Rectal smooth muscle tissue (tissue), 1 donor: ENCODE results near the gene MSANTD2.

ENCODE experiments used
- H3K27ac ChIP-seq: one replicate; pipeline ENCODE4 v1.7.0; 2013; ENCODE audit warnings: low read depth, low read length, inconsistent platforms
- H3K27me3 ChIP-seq: one replicate; pipeline ENCODE4 v1.7.0; 2013; ENCODE audit warnings: low read length; ENCODE audit not compliant: control insufficient read depth, insufficient read depth
- H3K36me3 ChIP-seq: one replicate; pipeline ENCODE4 v1.7.0; 2013; ENCODE audit warnings: low read length; ENCODE audit not compliant: control insufficient read depth, insufficient read depth
- H3K4me1 ChIP-seq: one replicate; pipeline ENCODE4 v1.7.0; 2013; ENCODE audit warnings: low read length; ENCODE audit not compliant: control insufficient read depth, insufficient read depth
- H3K4me3 ChIP-seq: one replicate; pipeline ENCODE4 v1.7.0; 2013; ENCODE audit warnings: low read length
- H3K9ac ChIP-seq: one replicate; pipeline ENCODE4 v1.7.0; 2013; ENCODE audit warnings: low read length

MSANTD2 gene

DNA sequence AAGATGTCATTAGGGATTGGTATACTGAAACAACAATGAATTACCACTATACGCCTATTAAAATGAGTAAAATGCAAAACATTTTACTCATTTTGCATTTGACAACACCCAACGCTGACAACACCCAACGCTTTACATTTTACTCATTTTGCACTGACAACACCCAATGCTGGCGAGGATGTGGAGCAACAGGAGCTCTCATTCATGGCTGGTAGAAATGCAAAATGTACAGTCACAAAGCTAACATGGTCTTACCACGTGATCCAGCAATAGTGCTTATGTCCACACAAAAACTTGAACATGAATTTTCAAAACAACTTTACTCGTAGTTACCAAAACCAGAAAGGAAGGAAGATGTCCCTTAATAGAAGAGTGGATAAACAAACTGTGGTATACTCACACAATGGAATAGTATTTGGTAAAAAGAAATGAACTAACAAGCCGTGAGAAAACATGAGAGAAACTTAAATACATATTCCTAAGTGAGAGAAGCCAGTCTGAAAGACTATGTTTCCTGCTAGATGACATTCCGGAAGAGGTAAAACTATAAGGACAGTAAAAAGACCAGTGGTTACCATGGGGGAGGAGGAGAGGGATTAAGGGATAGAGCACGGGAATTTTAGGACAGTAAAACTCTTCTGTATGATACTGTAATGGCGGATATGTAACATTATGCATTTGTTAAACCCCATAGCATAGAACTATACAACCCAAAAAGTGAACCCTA, 11.4 kb upstream of the MSANTD2 start:
- Histone ChIP-seq H3K4me1 (no peaks in the 10 kb centered on the region), H3K36me3 (no peaks in the 10 kb centered on the region), H3K9ac (no peak overlapping the region), H3K27me3 (no peaks in the 10 kb centered on the region), H3K4me3 (no peak overlapping the region), H3K27ac (no peak overlapping the region)

DNA sequence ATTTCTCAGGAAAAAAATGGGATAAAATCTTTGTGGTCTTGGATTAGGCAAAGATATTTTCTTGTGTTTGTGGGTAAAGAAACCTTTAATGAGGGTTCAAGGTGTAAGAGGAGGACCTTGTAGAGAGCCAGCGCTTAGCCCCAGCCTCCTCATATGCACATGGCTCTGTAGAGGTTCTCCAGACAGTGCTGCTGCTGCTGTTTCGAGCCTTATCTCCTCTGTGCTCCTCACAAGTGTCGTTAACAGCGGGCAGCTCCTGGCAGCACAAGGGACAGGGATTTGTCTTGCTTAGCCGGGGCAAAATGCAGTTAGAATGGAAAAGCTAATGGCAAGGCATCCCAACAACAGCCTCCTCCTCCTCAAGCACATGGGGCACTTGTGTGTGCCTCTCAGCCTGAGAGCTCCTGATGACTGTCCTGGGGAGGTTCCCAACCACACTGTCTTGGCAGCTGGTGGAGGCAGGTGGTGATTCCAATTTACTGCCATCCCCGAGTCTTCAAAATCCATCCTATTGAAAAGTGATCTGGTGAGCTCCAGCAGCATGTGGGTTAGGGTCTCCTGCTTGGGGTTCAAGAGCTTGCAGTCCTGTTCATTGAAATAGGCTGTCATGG, 7.6 kb upstream of the MSANTD2 start:
- H3K4me1 ChIP-seq, result no peaks in the 10 kb centered on the region
- H3K27ac ChIP-seq, result no peak overlapping the region

DNA sequence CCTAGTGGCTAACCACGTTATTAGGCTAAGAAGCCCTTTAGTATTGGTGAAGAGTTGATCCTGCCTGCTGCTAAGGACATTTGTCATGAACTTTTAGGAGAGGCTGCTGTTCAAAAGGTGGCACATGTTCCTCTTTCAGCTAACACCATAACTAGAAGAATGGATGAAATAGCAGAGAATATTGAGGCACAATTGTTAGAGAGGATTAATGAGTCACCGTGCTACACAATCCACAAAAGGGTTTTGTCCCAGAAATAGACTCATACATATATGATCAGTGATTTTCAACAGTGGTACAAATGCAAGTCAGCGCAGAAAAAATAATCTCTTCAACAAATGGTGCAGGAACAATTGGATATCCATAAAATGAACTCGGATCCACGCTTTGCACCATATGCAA, 7.0 kb upstream of the MSANTD2 start:
- H3K27me3 ChIP-seq, result no peaks in the 10 kb centered on the region
- no peak overlapping the region for H3K27ac ChIP-seq
- no peaks in the 10 kb centered on the region for H3K4me1 ChIP-seq
- no peaks in the 10 kb centered on the region for H3K36me3 ChIP-seq
- H3K9ac ChIP-seq, result no peak overlapping the region
- H3K4me3 ChIP-seq, result no peak overlapping the region

More for the DNA sequence above, 7.6 kb upstream of the MSANTD2 start:
- Histone ChIP-seq H3K4me3 (no peak overlapping the region), H3K9ac (no peak overlapping the region), H3K36me3 (no peaks in the 10 kb centered on the region), H3K27me3 (no peaks in the 10 kb centered on the region)

DNA sequence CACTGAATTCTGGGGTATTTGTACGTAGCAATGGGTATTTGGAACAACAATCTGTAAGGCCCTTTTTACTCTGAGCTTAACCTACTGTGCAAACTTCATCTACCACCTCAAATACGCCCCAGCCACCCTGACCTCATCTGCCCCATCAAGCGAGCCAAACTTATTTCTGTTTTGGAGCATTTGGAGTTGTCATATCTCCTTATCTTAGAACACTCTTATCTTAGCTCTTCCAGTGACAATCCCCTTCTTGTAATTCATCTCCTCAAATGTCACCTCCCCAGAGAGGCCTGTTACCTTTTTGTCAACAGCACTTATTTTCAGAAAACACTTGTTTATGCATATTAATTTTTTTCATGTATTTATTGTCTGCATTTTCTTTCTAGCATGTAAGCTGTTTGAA, 4.7 kb upstream of the MSANTD2 start:
- Histone ChIP-seq H3K4me3 (no peak overlapping the region), H3K4me1 (peaks cover 4% of the 10 kb centered on the region), H3K27ac (no peak overlapping the region), H3K27me3 (no peaks in the 10 kb centered on the region), H3K36me3 (no peaks in the 10 kb centered on the region), H3K9ac (no peak overlapping the region)

DNA sequence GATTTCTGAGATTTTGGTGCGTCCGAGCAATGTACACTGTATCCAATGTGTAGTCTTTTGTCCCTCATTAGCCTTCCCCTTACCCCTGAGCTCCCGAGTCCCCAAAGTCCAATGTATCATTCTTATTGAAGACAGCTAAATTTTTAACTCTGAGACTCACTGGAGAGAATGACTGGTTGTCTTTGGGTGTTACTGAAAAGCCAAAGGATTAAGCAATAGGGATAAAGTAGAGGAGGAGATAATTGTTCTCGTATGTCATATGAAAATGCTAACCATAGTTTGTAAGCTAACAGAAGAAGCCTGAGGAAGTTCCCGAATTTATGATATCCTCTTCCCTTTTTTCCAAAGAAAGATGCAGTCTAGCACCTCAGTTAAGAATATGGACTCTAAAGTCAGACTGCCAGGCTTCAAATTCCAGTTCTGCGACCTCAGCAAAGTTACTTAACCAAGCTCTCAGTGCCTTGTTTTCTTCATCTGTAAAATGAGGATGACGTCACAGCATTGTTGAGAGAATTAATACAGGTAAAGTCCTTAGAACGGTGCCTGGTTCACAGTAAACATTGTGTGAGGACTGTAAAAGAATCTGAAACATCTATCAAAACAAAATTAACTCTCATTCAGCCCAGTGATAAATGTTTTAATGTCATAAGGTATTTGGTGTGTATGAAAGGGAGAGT, 1.6 kb upstream of the MSANTD2 start:
- no peak overlapping the region for H3K9ac ChIP-seq
- H3K27ac ChIP-seq, result no peak overlapping the region

DNA sequence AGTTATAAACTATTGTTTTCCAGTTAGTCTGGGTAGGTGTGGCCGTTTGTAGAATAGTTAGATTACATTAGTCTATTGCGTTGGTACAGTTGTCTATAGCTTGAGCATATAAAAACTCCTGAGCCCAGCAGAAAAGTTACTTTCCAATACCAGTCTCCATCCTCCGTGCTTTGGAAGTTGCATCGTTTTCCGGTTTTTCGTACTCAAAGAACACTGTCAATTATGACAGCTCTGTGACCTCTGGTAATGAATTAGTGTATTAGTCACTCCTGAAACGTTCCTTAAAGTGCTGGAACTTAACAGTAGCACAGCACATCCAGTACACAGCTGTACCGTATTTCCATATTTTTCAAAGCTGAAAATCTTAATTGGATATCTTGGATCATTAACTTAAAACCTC, 808 bp upstream of the MSANTD2 start:
- Histone ChIP-seq H3K9ac (peak overlapping the region; percentile 81), H3K27me3 (no peaks in the 10 kb centered on the region), H3K27ac (peak overlapping the region; percentile 99), H3K4me3 (peak overlapping the region; percentile 88), H3K4me1 (peaks cover 12% of the 10 kb centered on the region), H3K36me3 (no peaks in the 10 kb centered on the region)

More for the DNA sequence above, 1.6 kb upstream of the MSANTD2 start:
- Histone ChIP-seq H3K4me3 (no peak overlapping the region), H3K36me3 (no peaks in the 10 kb centered on the region), H3K27me3 (no peaks in the 10 kb centered on the region), H3K4me1 (peaks cover 12% of the 10 kb centered on the region)

DNA sequence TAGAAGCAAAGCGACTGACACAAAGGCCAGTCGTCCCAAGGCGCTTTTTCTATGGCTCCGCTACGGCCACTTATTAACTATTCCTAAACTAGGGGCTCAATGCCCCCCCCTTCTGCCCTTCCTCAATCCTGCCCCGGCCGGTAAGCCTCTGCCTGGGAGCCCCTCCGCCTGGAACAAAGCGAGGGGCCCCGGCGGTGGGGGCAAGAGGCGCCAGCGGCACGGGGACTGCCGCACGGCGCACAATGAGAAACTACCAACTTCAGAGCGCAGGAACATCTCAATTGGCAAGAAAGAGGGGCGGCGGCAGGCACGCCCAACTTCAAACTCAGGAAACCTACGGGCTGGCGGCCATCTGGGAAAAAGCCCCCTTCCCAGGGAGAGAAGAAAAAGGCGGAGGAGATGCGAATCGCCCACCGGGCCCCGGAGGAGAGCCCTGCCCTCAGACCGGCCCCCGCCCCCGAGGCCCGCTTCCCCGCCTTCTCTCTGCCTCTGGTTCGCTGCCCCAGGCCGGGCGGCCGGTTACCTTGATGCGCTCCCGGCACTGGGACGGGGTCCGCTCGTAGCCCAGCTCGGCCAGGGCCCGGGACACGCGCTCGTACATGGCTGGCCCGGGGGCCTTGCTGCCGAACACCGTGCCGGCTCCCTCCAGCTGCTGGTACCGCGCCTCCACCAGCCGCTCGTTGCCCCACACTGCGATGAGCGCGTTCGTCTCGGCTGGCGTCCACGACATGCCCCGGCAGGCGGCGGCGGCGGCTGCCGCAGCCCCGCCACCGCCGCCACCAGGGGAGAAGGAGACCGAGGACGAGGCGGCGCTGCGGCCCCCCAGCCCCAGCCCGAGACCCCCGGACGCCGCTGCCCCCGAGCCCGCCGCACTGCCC, 619 bp downstream of the MSANTD2 start:
- Histone ChIP-seq H3K27ac (peak overlapping the region; percentile 99), H3K9ac (peak overlapping the region; percentile 45), H3K27me3 (no peaks in the 10 kb centered on the region), H3K4me3 (peak overlapping the region; percentile 88), H3K4me1 (peaks cover 12% of the 10 kb centered on the region), H3K36me3 (no peaks in the 10 kb centered on the region)

DNA sequence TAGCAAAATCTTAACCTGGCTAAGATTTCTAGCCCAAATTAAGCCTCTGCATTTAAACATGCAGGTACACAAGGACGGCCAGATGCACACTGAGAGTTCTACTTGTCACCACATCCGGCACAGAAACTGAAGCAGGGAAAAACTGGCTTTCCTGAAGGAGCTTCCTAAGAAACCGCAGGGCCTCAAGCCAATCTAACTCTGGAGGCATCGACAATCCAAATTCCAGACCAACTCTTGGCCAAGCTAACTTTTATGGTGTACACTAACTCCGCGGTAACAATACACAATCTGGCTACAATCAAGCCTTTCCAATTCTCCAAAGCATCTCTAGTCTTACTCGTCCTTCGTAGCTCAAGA, 1.2 kb downstream of the MSANTD2 start:
- no peak overlapping the region for H3K27ac ChIP-seq
- peak overlapping the region; percentile 88 for H3K4me3 ChIP-seq
- no peaks in the 10 kb centered on the region for H3K36me3 ChIP-seq
- peaks cover 12% of the 10 kb centered on the region for H3K4me1 ChIP-seq
- peak overlapping the region; percentile 32 for H3K9ac ChIP-seq
- no peaks in the 10 kb centered on the region for H3K27me3 ChIP-seq

DNA sequence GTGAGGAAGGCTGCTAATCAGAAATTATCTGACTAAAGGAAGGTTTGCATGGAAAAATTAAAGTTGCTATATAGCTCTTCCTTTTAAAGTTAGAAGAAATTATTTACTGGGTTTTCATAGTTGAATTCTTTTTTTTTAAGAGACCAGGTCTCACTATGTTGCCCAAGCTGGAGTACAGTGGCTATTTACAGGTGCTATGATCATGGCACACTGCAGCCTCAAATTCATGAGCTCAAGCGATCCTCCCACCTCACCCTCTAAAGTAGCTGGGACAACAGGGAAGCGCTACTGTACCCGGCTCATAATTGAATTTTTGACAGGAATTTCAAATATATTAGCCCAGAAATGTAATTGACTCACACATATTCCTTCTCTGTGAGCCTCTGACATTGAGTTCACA, 3.9 kb downstream of the MSANTD2 start:
- peaks cover 12% of the 10 kb centered on the region for H3K4me1 ChIP-seq
- no peak overlapping the region for H3K9ac ChIP-seq
- no peak overlapping the region for H3K4me3 ChIP-seq
- H3K27me3 ChIP-seq, result no peaks in the 10 kb centered on the region
- H3K27ac ChIP-seq, result no peak overlapping the region
- no peaks in the 10 kb centered on the region for H3K36me3 ChIP-seq

DNA sequence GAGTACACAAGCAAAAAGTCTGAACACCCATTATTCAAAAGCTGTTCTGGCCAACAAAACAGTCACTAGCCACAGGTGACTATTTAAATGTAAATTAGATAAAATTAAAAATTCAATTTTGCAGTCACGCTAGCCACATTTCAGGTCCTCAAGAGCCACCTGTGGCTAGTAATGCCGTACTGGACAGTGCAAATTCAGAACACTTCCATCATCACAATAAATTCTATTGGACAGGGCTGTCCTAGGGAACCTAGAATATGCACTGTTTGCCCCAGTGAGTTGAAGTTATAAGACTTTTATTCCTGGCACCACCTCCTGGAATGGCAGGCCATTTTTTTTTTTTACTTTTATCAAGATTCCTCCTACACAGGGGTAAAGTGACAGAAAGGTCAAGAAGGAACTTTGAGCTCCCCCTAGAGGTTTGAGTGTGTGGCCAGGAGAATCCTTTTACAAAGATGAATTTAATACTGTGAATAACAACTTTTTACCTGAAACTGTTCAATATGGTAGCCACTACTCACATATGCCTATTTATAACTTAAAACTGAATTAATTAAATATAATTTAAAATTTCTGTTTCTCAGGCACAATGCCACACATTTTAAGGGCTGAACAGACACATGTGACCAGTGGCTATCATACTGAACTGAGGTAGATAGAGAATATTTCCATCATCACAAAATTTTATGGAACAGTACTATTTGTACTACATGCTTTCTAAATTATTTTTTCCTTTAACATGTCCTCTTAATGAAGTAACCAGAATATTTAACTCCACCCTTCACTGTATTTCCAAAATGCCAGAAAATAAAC, 6.5 kb downstream of the MSANTD2 start:
- Histone ChIP-seq H3K27me3 (no peaks in the 10 kb centered on the region), H3K36me3 (no peaks in the 10 kb centered on the region), H3K9ac (no peak overlapping the region), H3K4me3 (no peak overlapping the region), H3K4me1 (peaks cover 3% of the 10 kb centered on the region), H3K27ac (no peak overlapping the region)

DNA sequence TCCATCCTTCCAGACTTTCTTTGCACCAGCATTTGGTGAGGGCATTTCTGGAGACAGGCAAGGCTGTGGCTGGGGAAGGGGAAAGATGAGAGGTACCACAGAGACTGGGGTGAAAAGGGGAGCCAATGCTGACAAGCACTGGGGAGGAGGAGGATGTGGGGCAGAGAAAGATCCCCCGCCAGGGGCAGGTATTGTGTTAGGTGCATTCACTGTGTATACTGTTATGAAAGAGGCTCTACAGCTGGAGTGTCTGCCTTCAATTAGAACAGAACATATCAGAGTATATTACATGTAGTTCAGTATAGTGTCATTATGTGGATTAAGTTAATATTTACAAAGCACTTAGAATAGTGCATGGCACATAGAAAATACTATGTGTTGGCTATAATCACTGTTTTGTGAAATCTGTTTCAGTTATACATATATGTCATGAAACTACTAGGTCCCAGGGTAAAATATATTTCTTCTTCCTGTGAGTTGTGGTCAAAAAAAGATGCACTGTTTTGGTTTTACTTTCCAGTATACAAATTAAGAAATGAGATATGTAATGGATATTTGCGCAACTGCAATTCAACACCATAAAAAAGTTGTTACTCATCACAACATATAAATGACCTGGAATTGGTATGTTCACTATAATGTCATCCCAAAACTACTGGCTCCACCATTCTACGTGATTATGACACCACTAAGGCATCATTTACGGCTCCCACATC, 8.4 kb downstream of the MSANTD2 start:
- Histone ChIP-seq H3K9ac (no peak overlapping the region), H3K36me3 (no peaks in the 10 kb centered on the region), H3K27me3 (no peaks in the 10 kb centered on the region), H3K4me3 (no peak overlapping the region), H3K27ac (no peak overlapping the region), H3K4me1 (no peaks in the 10 kb centered on the region)
